Adipose tissue (tissue), 3 donors: ENCODE data around the gene ZNHIT1. TPM values are rescaled to one million over a fixed set of nuclear protein-coding genes. Genes with fewer than 3 reads are reported as not detected.
"Not testable (repeated sequence)": the region's sequence is repeated elsewhere in the genome, so short reads cannot be mapped to it uniquely, and the experiment has no call there.

Experiments
- H3K27ac ChIP-seq: one replicate; pipeline ENCODE4 v1.5.1; 2013; ENCODE audit warnings: low read depth, low read length
- WGBS, 3 donors: extraction: QIAGEN DNeasy Blood & Tissue Kit; methylation state at CpG; one replicate each; pipeline ENCODE4 v1.1.7; 2013; 5-methylcytosine and 5-hydroxymethylcytosine counted together
- polyA plus RNA-seq, 3 donors: library from polyadenylated mRNA; stranded (reverse); fragments of 200-250 nt; gene quantifications; one replicate each; pipeline ENCODE4 v1.2.3, GENCODE V29; 2013
- donor health status: healthy with polysubstance abuse.
- donor health status: Bipolar disorder and iron deficiency.
- donor health status: healthy.

ZNHIT1 gene
- polyA plus RNA-seq, 3 donors, result 51.5 to 140 (median 100) TPM

DNA sequence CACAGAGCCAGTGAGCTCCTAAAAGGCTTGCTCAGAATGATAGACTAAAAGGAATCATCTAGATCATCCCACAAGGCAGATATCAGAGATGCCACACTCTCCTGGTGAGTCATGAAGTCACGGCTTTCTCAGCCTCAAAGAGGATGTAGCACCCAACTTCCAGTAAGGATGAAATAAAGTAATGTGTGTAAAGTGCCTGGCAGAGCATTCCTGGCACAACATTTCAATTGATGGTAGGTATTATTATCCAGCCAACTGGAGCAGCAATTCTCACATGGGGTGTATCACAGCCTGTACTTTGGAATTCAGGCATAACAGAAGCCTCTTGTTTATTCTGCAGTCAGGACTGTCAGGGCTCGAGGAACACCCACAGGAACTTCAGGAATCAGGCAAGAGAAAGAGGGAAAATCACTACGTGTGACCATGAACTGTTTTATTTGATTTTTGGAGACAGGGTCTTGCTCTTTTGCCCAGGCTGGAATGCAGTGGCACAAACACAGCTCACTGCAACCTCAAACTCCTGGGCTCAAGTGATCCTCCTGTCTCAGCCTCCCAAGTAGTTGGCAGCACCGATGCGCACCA is 32.6 kb upstream of the ZNHIT1 start:
- H3K27ac ChIP-seq, result no peak overlapping the region
- WGBS, 3 donors, result 45 to 56% (median 56%) methylated on average over 5 of the region's 5 CpGs

DNA sequence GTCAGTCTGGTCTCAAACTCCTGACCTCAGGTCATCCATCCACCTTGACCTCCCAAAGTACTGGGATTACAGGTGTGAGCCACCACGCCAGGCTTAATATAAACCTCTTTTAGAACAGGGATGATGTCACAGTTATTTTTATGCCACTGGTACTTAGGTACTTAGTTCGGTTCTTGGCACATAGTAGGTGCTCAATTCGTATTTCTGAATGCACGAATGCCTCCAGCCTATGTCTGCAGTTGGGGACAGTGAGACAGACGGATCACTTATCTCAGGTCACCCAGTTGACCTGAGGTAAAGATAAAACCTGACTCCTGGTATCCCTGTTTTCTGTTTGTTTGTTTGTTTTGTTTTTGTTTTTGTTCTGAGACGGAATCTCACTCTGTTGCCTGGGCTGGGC is 31.8 kb upstream of the ZNHIT1 start:
- WGBS, 3 donors, result 47 to 72% (median 68%) methylated on average over 6 of the region's 6 CpGs
- H3K27ac ChIP-seq, result no peak overlapping the region

DNA sequence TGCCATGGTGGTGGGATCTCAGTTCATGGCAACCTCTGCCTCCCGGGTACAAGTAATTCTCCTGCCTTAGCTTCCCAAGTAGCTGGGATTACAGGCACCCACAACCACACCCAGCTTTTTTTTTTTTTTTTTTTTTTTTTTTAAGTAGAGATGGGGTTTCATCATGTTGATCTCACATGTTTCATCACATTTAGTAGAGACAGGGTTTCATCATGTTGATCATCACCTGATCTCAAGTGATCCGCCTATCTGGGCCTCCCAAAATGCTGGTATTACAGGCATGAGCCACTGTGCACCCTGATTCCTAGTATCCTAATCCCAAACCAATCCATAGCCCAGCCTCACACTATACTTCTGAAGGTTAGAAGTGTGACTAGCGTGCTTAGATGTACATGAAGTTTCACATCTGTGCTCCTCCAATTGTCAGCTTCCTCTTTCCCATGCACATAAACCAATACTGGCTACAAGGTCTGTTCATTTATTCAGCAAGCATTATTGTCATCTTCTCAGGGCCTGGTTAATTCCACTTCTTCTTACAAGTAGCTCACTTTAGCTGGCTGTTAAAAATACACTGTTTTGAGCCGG is 31.0 kb upstream of the ZNHIT1 start:
- 75 to 88% (median 78%) methylated on average over 4 of the region's 4 CpGs for WGBS, 3 donors
- H3K27ac ChIP-seq, result no peak overlapping the region

DNA sequence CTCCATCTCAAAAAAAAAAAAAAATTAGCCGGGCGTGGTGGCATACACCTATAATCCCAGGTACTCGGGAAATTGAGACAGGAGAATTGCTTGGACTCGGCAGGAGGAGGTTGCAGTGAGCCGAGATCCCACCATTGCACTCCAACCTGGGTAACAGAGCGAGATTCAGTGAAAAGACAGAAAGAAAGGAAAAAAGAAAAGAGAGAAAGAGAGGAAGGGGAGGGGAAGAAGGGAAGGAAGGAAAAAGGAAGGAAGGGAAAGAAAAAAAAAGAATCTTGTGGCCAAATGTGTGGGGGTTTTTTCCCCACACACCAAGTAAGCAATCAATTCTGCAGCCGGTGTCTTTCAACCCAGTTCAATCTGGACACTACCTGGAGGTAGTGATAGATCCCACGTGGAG is 28.9 kb upstream of the ZNHIT1 start:
- WGBS, 3 donors, result 77 to 85% (median 79%) methylated on average over 8 of the region's 8 CpGs
- H3K27ac ChIP-seq, result no peak overlapping the region

DNA sequence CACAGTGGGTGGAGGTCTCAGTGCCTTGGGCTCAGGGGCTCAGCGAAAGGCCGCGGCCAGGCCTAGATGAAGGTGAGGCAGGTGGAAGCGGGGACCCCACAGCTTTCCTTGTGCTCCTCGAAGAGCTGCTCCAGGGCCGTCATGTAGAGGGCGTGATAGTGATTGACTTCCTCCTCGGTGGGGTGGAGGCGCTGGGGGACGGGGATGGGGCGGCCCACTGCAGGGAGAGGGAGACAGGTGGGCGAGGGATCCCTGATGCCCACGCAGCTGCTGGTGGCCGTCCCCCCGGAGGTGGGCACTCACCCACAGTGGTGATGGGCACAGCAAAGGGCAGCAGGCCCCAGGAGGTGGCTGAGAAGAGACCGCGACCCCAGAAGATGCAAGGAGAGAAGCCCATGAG is 22.1 kb upstream of the ZNHIT1 start:
- no peak overlapping the region for H3K27ac ChIP-seq
- WGBS, 3 donors, result 81 to 86% (median 84%) methylated on average over 17 of the region's 17 CpGs

DNA sequence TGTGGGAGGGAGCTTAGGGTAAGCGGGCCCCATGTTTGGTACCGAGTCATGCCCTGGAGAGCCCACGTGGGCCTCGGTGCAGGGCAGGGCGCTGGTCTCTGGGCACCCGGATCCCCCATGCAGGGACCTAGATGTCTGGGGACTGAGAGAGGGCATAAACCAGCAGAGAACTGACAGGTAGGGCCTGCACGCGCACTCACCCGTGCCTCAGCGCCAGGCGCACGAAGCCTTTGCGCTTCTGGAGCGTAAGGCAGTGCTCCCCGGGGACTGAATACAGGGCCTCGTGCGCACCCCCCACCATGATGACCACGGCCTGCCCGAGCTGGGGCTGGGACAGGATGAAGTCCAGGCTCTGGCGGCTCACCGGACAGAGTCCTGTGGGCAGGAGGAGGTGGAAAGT is 20.0 kb upstream of the ZNHIT1 start:
- WGBS, 3 donors, result 70 to 74% (median 70%) methylated on average over 21 of the region's 21 CpGs
- H3K27ac ChIP-seq, result no peak overlapping the region

DNA sequence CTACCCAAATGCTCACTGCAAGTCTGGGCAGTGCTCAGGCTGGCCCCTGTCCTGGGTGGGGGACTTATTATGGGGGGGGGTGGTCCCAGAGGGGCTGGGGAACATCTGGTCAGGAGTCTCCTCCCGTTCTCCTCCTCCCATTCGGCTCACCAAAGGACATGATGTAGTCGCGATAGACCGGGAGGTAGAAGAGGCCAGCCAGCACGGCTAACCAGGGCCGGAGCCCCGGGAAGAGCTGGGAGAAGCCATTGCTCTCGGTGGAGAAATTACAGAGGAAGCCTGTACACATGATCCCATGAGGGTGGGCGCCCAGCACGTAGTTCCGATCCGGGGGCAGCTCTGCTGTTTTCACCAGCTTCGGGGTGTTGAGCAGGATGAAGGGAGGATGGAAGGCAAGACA is 19.5 kb upstream of the ZNHIT1 start:
- 69 to 73% (median 72%) methylated on average over 14 of the region's 14 CpGs for WGBS, 3 donors
- H3K27ac ChIP-seq, result no peak overlapping the region

DNA sequence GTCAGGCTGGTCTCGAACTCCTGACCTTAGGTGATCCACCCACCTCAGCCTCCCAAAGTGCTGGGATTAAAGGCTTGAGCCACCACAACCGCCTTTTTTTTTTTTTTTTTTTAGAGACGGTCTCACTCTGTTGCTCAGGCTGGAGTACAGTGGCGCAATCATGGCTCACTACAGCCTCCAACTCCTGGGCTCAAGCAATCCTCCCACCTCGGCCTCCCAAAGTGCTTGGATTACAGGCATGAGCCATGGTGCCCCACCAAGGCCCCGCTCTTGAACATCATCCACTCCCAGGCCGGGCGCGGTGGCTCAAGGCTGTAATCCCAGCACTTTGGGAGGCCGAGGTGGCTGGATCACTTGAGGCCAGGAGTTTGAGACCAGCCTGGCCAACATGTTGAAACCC is 18.4 kb upstream of the ZNHIT1 start:
- 85 to 92% (median 90%) methylated on average over 10 of the region's 10 CpGs for WGBS, 3 donors
- not testable (repeated sequence) for H3K27ac ChIP-seq

DNA sequence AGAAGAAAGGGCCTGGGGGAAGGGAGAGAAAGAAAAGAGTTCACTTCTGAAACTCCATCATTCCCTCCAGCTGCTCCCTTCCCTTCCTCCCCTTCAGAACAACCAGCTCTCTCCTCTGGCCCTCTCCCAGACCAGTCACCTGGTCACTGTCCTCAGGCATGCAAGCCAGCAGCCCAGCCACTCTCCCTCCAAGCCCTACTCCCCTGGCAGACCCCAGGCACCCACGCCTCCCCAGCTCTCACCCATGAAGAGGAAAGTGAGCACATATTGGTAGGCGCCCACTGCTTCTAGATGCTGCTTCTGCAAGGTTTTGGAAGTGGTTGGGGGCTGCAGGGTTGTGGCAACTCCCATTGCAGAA is 17.5 kb upstream of the ZNHIT1 start:
- WGBS, 3 donors, result 79 to 85% (median 82%) methylated on average over 2 of the region's 2 CpGs
- no peak overlapping the region for H3K27ac ChIP-seq

DNA sequence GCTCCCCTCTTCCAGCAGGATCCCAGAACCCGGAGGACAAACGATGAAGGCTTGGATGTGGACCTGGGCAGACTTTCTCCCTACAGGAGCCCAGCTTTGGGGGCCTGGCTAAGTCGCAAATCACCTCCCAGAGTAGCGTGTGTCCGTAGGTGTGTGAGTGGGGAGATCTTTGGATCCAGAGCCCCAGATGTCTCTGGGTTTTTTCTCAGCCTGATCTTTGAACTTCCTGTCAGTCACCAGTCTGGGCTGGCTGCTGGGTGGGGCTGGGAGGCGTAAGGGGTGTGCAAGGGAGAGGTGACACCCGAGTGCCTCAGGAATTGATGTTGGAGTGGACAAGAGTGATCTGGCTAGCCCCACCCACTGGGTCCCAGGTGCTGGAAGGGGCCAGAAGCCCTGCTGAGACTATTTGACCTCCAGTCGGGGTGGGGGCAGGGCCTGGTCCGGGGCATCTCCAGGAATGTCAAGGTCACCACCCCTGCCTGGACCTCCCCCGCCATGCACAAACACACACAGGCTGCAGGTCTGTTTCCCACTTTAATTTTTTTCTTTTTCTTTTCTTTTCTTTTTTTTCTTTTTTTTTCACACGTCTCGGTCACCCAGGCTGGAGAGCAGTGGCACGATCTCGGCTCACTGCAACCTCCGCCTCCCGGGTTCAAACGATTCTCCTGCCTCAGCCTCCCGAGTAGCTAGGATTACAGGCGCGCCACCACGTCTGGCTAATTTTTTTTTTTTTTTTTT is 16.9 kb upstream of the ZNHIT1 start, which contains the start of gene MOGAT3:
TSS of gene MOGAT3 (minus strand) at position 175 of the 738 bp plus-strand sequence. CDS start 182 bp downstream, outside the sequence.
- 18 to 35% (median 32%) methylated on average over 18 to 21 of the region's 21 CpGs for WGBS, 3 donors
- H3K27ac ChIP-seq, result no peak within 1 kb of the TSS

DNA sequence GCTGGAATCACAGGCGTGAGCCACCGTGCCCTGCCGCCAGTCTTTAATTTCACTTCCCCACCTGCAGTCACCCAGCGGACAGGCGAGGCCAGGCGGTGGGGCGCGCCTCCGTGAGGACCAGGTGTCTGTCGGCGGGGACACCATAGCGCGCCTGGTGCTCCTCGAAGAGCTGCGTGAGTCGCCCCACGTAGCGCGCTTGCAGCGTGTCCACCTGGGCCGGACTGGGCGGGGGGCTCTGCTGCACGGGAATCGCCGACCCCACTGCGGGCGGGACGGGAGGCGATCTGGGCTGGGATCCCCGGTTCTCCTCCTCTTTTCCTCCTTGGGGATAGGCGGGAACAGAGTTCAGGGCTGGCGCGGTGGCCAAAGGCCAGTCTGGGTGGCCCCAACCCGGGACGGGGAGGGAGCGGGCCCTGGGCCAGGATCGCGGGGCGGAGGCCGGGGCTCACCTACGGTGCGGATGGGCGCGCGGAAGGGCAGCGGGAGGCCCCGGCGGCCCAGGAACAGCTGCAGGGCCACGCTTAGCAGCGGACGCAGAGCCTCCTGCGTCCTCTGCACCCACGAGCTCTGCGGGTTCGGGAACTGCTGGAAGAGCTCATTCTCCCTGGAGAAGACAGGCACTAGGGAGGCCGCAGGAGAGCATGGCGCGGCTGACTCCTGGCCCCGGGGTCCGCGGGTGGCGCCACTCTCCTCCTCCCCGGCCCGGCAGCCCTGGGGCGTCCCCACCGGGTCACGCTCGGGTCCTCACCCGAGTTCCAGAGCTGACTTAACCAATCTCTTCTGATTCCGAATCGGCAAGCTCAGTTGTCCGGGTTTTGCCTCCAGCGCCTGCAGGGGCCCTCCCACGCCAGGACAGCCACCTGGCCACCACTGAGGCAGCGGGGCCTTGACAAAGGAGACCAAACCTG is 16.0 kb upstream of the ZNHIT1 start:
- H3K27ac ChIP-seq, result no peak overlapping the region
- 7 to 9% (median 9%) methylated on average over 72 to 75 of the region's 75 CpGs for WGBS, 3 donors

DNA sequence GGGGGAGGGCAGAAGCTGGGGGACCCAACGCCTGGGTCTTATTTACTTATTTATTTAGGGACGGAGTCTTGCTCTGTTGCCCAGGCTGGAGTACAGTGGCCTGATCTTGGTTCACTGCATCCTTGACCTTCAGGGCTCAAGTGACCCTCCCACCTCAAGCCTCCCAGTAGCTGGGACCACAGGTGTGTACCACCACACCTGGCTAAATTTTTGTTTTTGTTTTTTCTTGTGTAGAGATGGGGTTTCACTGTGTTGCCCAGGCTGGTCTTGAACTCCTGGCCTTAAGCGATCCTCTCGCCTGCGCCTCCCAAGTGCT is 15.4 kb upstream of the ZNHIT1 start:
- 84 to 91% (median 86%) methylated on average over 5 of the region's 5 CpGs for WGBS, 3 donors

DNA sequence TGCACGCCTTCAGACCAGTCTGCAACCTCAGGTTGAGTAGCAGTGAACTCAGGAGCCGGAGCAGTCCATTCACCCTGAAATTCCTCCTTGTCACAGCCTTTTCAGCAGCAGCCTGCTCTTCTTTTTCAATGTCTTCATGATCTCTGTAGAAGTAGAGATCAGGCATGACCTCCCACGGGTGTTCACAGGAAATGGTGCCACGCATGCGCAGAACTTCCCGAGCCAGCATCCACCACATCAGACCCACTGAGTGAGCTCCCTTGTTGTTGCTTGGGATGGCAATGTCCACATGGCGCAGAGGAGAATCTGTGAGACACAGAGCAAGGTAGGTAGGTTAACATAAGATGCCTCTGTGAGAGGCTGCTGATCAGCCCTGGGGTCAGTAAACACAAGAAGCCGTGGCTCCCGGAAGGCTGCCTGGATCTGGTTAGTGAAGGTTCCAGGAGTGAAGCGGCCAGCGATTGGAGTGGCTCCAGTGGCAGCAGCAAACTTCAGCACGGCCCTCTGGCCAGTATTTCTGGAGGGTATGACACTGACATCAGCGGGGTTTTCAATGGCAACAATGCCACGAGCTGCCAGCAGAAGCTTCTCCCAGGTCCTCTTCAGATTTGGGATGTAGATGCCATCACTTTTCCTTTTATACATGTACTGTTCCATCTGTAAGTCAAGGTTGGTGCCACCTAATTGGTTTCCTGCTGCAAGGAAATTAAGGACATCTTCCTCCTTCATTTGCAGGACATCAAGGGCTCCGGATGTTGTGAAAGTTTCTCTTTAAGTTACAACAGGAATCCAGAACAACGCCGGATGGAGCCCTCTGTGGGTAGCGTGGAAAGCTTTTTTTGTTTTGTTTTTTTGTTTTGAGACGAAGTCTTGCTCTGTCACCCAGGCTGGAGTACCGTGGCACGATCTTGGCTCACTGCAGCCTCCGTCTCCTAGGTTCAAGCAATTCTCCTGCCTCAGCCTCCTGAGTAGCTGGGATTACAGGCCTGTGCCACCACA is 13.9 kb upstream of the ZNHIT1 start:
- 51 to 69% (median 56%) methylated on average over 22 of the region's 22 CpGs for WGBS, 3 donors
- H3K27ac ChIP-seq, result not testable (repeated sequence)

More for the DNA sequence above, 15.4 kb upstream of the ZNHIT1 start:
- H3K27ac ChIP-seq, result no peak overlapping the region

DNA sequence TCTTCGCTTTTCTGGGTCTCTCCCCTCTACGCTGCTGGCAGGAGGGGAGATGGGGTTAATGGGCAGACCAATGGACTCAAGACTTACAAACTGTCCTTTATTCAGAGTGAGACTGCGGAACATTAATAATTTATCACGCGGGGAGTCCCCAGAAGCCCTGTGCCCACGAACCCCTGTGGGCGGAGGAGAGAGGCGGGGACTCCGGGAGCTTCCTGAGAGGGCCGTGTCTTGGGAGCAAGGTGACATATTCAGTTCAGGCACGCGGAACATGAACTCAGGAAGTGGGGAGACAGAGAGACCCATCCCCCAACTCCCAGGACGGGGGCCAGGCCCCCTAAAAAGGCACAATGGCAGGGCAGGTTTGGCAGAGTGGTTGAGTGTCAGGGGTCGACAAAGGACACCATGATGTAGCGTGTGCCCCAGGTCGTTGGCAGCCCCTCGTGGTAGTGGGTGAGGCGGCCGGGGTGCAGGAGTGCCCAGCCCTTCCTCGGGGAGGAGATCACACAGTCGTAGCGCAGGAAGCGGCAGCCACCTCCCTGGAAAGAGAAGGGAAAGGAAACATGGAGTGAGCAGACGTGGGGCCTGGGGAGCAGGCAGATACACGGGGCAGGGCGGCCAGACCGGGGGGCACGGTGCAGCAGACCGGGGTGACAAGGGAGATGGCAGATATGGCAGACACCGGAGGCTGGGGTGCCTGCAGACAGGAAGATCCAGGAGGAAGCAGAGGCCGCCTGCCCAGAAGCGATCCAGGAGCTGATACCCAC is 11.9 kb upstream of the ZNHIT1 start:
- H3K27ac ChIP-seq, result no peak overlapping the region
- 85 to 86% (median 85%) methylated on average over 32 of the region's 32 CpGs for WGBS, 3 donors

DNA sequence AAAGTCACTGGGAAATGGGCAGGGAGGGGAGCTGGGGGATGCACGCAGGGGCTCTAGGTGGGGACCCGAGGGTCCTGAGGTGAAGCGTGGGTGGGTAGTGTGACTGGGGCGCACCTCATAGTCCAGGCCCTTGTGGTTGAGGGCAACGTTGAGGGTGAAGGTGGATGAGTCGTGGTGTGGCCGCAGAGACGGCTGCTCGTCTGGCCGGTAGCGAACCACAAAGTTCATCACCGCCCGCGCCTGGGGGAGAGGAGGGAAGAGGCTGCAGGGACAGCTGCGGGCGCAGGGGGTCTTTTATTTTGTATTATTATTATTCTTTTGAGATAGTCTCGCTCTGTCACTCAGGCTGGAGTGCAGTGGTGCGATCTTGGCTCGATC is 11.3 kb upstream of the ZNHIT1 start:
- 89 to 91% (median 90%) methylated on average over 18 to 19 of the region's 19 CpGs for WGBS, 3 donors
- no peak overlapping the region for H3K27ac ChIP-seq

DNA sequence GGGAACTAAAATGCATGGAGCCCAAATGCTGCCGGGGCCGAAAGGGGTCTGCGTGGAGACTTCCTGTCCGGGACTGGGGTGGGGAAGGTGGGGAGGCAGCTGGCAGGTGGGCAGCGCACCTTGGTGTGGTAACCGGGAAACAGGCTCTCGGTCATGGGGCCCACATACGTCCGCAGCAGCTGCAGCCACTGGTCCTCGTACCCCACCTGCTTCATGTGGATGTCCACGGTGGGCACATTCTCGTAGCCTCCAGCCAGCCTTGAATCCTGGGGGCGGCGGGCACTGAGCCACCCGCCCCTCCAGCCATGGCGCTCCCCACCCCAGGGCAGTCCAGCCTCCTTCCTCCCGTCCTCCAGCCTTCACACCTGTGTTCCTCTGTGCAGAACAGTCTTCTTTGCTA is 10.5 kb upstream of the ZNHIT1 start:
- no peak overlapping the region for H3K27ac ChIP-seq
- 94 to 98% (median 96%) methylated on average over 16 to 17 of the region's 17 CpGs for WGBS, 3 donors

DNA sequence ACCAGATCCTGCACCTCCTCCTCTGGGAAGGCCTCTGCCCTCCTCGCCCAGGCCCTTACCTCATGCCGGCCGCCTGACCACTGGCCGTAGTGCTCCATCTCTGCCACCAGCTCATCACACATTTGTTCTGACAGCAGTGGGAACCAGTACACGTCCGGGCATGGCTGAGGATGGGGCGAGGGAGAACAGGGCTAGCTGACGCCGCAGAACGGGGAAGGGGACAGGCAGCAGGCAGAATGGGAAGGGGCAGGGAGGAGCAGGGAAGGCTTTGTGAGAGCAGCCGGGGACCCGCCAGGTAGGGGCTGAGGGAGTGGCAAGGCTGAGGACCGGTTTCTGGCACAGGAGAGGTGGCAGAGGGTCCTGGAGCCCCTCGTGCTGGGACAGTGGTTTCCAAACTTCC is 9.2 kb upstream of the ZNHIT1 start:
- no peak overlapping the region for H3K27ac ChIP-seq
- 89 to 97% (median 93%) methylated on average over 14 of the region's 14 CpGs for WGBS, 3 donors
